Keratinocyte (primary cell): ENCODE results near the gene FCRL1. TPM values are rescaled to one million over a fixed set of nuclear protein-coding genes. Genes with fewer than 3 reads are reported as not detected.

Experiments used
- DNase-seq: peaks from one replicate; pipeline ENCODE4 v3.0.0-alpha.2; 2011; ENCODE audit warnings: low read depth, missing footprints, low spot score
- FAIRE-seq: peaks from 2 replicates; lab custom pipeline; 2011; peaks lifted over from hg19 to GRCh38; lab: Jason Lieb, UNC
- H2AFZ ChIP-seq: 2 replicates; pipeline ENCODE4 v1.6.0; 2012; ENCODE audit warnings: low read length, control low read depth, inconsistent platforms; ENCODE audit not compliant: control insufficient read depth
- H3K27ac ChIP-seq: 2 replicates; pipeline ENCODE4 v1.5.1; 2011; ENCODE audit warnings: low read length; ENCODE audit not compliant: control insufficient read depth, insufficient read depth
- H3K27me3 ChIP-seq: 3 replicates; pipeline ENCODE4 v1.6.0; 2011; ENCODE audit warnings: low read length; ENCODE audit not compliant: control insufficient read depth, insufficient read depth; ENCODE audit errors: extremely low read depth
- H3K36me3 ChIP-seq, 2 experiments: 2 replicates in 1 of 2; 3 replicates in 1 of 2; pipeline ENCODE4 v1.5.1; 2011; ENCODE audit warnings: low read length in 2 of 2, mild to moderate bottlenecking in 1 of 2; ENCODE audit not compliant: control insufficient read depth in 2 of 2, insufficient read depth in 2 of 2; ENCODE audit errors: extremely low read depth in 1 of 2
- H3K4me1 ChIP-seq: 3 replicates; pipeline ENCODE4 v1.5.1; 2011; ENCODE audit warnings: low read length; ENCODE audit not compliant: control insufficient read depth, insufficient read depth; ENCODE audit errors: extremely low read depth
- H3K4me2 ChIP-seq: 3 replicates; pipeline ENCODE4 v1.6.0; 2011; ENCODE audit warnings: low read depth, low read length; ENCODE audit not compliant: control insufficient read depth, insufficient read depth; ENCODE audit errors: extremely low read depth
- H3K4me3 ChIP-seq, 3 experiments: fragments of 200-600 bp in 1 of 3; sonication (generic) in 1 of 3; 2 replicates in 2 of 3; 3 replicates in 1 of 3; pipeline ENCODE4 v1.5.1; 2011 to 2016; ENCODE audit warnings: low read length in 3 of 3, mild to moderate bottlenecking in 3 of 3, control low read depth in 2 of 3, inconsistent platforms in 1 of 3, low read depth in 1 of 3, mixed read lengths in 1 of 3, mixed run types in 1 of 3, moderate library complexity in 1 of 3; ENCODE audit not compliant: control insufficient read depth in 2 of 3, insufficient read depth in 2 of 3; ENCODE audit errors: extremely low read depth in 1 of 3
- H3K79me2 ChIP-seq: 2 replicates; pipeline ENCODE4 v1.6.0; 2012; ENCODE audit warnings: low read length; ENCODE audit not compliant: control insufficient read depth, insufficient read depth
- H3K9ac ChIP-seq: 3 replicates; pipeline ENCODE4 v1.6.0; 2011; ENCODE audit warnings: low read length; ENCODE audit not compliant: control insufficient read depth, insufficient read depth; ENCODE audit errors: extremely low read depth
- H3K9me1 ChIP-seq: 3 replicates; pipeline ENCODE4 v1.6.0; 2011; ENCODE audit warnings: low read length; ENCODE audit not compliant: control insufficient read depth, insufficient read depth; ENCODE audit errors: extremely low read depth
- H3K9me3 ChIP-seq: 2 replicates; pipeline ENCODE4 v1.5.1; 2012; ENCODE audit warnings: low read depth, low read length; ENCODE audit not compliant: control insufficient read depth
- H4K20me1 ChIP-seq: 3 replicates; pipeline ENCODE4 v1.6.0; 2011; ENCODE audit warnings: low read length; ENCODE audit not compliant: control insufficient read depth, insufficient read depth; ENCODE audit errors: extremely low read depth
- CTCF ChIP-seq, 3 experiments: IDR thresholded peaks in 1 of 3; conservative IDR thresholded peaks in 1 of 3; optimal IDR thresholded peaks in 1 of 3; 2 replicates in 2 of 3; 3 replicates in 1 of 3; pipeline versions ENCODE3 to v1.5.1; 2011; ENCODE audit warnings: low read length in 3 of 3, mild to moderate bottlenecking in 3 of 3, moderate library complexity in 2 of 3, control low read depth in 1 of 3, inconsistent platforms in 1 of 3; ENCODE audit not compliant: insufficient read depth in 2 of 3; ENCODE audit errors: extremely low read depth in 1 of 3
- EZH2 ChIP-seq: IDR thresholded peaks from one replicate; pipeline ENCODE4 v1.6.1; 2012; ENCODE audit warnings: inconsistent platforms, mild to moderate bottlenecking, low read length, moderate library complexity
- dilution Hi-C: fragments of 300-500 bp; cut with MboI; formaldehyde crosslinking; loops from one replicate; pipeline ENCODE4 v1.7.0; 2020; ENCODE audit warnings: low sequenced_read_pairs; ENCODE audit not compliant: extremely low pct_ligation_motif_present
- polyA plus RNA-seq, 5 experiments: library from polyadenylated mRNA; depleted of rRNA in 3 of 5; stranded (reverse) in 3 of 5; stranded (forward) in 1 of 5; unstranded in 1 of 5; fragments of >200 nt; gene quantifications; 1 replicate in 1 of 5; 2 replicates in 3 of 5; 3 replicates in 1 of 5; pipeline versions ENCODE4 v1.2.1 to v1.2.3, GENCODE V29; 2011 to 2012; ENCODE audit warnings: missing spikeins in 2 of 5, low read depth in 1 of 5, low replicate concordance in 1 of 5

FCRL1 gene
- polyA plus RNA-seq, 1 donor (not counting 4 experiments of a cell fraction or from before 2014, with no cell fraction given), result not detected

DNA sequence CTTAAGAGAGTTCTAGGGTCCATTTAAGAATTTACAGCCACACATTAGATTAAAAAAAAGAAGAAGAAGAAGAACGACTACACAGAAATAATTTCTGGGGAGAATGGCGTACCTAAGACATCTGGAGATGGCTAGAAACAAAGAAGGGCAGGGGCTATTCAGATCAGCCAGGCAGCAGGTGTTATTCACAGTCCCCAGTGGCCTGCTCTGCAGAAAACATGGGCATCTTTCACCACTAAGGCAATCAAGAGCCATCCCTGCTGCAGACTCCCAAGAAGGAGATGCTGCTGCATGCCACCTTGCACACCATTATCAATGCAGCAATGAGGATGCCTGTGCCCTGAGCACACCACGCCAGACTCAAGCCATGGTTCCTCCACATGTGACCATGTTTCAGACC is 35.1 kb downstream of the FCRL1 start:
- dilution Hi-C loops, result no loop called here
- FAIRE-seq, result no peak
- no peaks in the 10 kb centered on the region for H3K9me3 ChIP-seq

GRCh38 chr1:157782931-157783330 is 37.0 kb downstream of the FCRL1 start:
- Histone ChIP-seq H3K27ac (no peak overlapping the region), H2AFZ (no peak overlapping the region), H3K27me3 (no peaks in the 10 kb centered on the region), H3K9me1 (no peaks in the 10 kb centered on the region), H3K4me3 (no peak overlapping the region), H3K36me3 (no peaks in the 10 kb centered on the region), H3K9ac (no peak overlapping the region), H3K9me3 (no peaks in the 10 kb centered on the region), H4K20me1 (no peaks in the 10 kb centered on the region), H3K4me2 (no peak overlapping the region), H3K4me1 (no peaks in the 10 kb centered on the region), H3K79me2 (no peaks in the 10 kb centered on the region)
- dilution Hi-C loops, result no loop called here
- no peak for TF ChIP-seq CTCF (optimal IDR thresholded peaks at IDR 0.05 in 1 of 3, IDR thresholded peaks at IDR 0.05 in 1 of 3, conservative IDR thresholded peaks at IDR 0.05 in 1 of 3; ENCODE audit: extremely low read depth in 1 of 3, insufficient read depth in 2 of 3, low read length in 3 of 3)
- no peak for TF ChIP-seq EZH2
- DNase-seq (no peak), FAIRE-seq (no peak)

More for the DNA sequence above, 35.1 kb downstream of the FCRL1 start:
- Histone ChIP-seq H3K4me3 (no peak overlapping the region), H3K36me3 (no peaks in the 10 kb centered on the region), H3K27me3 (no peaks in the 10 kb centered on the region), H4K20me1 (no peaks in the 10 kb centered on the region), H3K4me1 (no peaks in the 10 kb centered on the region), H3K79me2 (no peaks in the 10 kb centered on the region), H2AFZ (no peak overlapping the region), H3K4me2 (no peak overlapping the region), H3K27ac (no peak overlapping the region), H3K9me1 (no peaks in the 10 kb centered on the region), H3K9ac (no peak overlapping the region)
- no peak for DNase-seq
- no peak for TF ChIP-seq EZH2
- TF ChIP-seq CTCF (optimal IDR thresholded peaks at IDR 0.05 in 1 of 3, IDR thresholded peaks at IDR 0.05 in 1 of 3, conservative IDR thresholded peaks at IDR 0.05 in 1 of 3; ENCODE audit: extremely low read depth in 1 of 3, insufficient read depth in 2 of 3, low read length in 3 of 3), result no peak
